ENCODE measurements around the gene ZNF23.

DNA sequence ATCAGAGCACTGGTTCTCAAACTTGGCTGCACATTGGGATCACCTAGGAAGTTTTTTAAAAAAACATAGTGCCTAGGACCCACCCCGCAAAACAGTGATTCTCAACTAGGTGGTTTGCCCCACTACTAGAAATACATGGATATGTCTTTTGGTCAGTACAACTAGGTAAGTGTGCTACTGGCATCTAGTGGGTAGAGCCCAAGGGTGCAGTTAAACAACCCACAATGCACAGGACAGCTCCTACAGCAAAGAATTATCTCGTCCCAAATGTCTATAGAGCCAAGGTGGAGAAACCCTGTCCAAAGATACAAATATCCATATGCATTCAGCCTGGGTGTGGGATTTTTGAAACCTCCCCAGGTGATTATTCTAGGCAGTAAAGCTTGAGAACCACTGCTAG lies 38.9 kb upstream of the ZNF23 start:
- no peak for TF ChIP-seq EZH2 (IDR thresholded peaks at IDR 0.05; ENCODE audit: insufficient read depth, poor library complexity, severe bottlenecking)
- TF ChIP-seq EZH2phosphoT487 (IDR thresholded peaks at IDR 0.05; ENCODE audit: insufficient read depth, low read depth) = no peak
